GM21526 (cell line): ENCODE results near the gene SLC22A14.
"Not testable (repeated sequence)": the region's sequence is repeated elsewhere in the genome, so short reads cannot be mapped to it uniquely, and the experiment has no call there.

Experiments used
- ATAC-seq: cut with Tn5 transposase; IDR thresholded peaks from one replicate; pipeline ENCODE4 v1.9.1; 2021; ENCODE audit warnings: moderate library complexity; ENCODE audit not compliant: unreplicated experiment, low FRiP score

SLC22A14 gene

DNA sequence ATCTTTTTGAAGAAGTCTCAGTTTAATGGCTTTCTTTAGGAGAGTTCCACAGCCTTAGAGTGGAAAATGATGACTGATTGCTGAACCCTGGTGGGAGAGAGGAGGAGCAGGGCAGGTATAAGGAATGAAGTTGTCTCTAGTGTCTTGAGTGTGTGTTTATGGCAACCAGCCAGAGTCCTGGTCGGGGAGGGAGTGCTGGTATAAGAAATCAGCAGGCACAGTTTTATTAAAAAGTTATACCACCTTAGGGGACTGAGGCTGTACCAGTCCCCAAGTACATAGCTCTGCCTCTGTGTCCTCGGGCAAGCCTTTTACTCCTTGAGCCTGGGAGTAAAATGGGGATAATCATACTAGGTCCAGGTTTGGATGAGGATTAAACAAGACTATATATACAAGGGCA is 29.8 kb downstream of the SLC22A14 start:
- ATAC-seq = no peak

DNA sequence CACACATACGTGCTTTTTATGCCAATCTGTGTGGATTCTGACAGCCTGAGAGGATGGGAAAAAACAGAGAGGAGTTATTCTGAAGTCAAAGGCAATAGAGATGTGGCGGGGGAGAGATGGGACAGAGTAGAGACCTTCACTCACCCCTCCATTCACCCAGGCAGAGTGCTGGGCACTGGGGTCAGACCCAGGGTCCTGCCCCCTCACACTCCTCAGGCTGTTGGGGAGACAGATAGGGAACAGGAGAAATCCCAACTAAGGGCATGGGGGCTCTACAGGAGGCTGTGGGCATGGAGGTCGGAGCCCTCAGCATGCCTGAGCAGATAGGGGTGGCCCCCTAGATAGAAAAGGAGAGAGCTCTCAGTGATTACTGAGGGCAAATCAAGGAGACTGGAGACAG is 30.3 kb downstream of the SLC22A14 start:
- ATAC-seq = no peak

DNA sequence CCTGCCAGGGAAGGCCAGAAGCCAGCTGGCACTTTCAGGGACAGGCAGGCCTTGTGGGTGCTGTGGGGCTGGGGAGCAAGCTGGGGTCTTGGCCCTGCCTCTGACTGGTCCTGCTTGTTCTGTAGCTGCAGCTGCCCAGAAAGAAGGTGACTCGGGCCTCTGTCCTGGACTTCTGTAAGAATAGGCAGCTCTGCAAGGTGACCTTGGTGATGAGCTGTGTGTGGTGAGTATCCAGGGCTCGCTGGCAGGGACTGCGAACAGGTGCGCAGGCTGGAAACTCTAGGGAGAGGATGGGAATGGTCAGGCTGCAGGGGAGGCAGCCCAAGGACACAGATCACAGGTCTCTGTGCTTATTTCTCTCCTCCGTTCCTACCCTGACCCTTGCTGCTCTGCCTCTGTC is 31.2 kb downstream of the SLC22A14 start:
- ATAC-seq = no peak

DNA sequence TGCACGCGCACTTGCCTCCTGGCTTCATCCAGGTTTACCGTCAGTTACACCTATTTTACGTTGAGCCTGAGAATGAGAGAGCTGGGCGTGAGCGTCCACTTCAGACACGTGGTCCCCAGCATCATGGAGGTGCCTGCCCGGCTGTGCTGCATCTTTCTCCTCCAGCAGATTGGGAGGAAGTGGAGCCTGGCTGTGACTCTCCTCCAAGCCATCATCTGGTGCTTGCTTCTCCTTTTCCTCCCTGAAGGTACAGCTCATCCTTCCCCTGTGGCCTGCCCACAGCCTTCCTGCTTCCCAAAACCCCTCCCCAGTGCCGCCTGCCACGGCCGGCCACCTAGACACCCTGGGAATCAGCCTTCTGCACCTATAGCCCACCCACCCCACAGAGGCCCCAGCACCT is 31.6 kb downstream of the SLC22A14 start:
- ATAC-seq = no peak

DNA sequence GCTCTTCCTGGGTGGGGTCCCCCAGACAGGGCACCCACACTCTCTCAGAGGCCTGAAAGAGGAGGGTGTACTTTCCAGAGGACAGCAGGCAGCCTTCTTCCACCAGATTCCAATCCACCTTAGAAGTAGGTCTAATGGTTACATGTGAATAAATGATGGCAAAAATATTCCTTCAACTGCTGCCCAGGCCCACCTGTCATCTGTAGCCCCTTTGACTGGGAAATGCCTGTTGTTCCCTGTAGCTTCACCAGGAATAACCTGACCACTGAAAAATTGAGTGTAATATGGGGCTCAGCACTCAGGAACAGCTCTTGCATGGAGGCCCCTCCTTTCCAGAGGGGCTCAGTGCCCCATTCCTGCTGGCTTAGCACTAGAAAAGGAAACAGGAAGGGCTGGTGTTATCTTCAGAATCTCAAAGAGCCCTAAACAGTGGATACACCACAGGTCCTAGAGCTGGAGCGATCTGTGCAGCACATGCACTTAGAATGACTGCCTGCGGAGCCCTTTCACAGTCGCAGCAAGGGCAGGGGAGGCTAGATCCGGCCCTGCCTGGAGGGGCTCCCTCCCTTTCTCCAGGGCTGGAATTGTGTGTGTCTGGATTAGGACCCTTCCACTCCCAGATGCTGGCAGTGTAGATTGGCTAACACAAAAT is 32.1 kb downstream of the SLC22A14 start:
- no peak for ATAC-seq

DNA sequence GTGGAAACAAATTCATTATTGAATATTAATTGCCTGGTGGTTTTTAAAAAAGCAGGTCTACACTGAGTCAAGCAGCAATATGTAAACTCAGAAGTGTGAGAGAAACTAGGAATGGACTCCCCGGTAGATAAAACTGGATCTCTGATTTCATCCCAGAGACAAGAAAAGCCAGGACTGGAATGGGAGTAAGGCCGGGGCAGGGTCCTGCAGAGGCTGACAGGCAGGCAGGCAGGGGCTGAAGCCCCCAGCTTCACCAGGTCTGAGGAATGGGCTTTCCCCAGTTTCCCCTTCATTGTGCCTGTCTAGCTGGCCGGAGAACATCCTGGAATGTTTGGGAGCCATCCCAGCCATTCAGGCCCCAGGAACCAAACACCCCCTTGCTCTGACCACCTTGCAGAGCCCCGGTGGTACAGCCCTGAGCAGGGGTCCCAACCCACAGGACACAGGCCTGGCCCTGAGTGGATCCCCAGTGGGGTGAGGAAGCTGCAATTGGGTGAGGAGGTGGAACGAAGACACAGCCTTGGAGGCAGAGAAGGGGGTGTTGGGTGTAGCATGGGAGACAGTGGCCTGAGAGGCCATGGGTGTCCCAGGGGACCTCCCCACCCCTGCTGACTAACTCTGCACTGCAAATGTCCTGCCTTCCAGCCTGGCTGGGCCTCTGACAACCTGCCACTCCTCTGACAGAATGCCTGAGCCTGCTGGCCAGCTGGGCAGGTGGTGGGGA is 32.8 kb downstream of the SLC22A14 start:
- no peak for ATAC-seq

DNA sequence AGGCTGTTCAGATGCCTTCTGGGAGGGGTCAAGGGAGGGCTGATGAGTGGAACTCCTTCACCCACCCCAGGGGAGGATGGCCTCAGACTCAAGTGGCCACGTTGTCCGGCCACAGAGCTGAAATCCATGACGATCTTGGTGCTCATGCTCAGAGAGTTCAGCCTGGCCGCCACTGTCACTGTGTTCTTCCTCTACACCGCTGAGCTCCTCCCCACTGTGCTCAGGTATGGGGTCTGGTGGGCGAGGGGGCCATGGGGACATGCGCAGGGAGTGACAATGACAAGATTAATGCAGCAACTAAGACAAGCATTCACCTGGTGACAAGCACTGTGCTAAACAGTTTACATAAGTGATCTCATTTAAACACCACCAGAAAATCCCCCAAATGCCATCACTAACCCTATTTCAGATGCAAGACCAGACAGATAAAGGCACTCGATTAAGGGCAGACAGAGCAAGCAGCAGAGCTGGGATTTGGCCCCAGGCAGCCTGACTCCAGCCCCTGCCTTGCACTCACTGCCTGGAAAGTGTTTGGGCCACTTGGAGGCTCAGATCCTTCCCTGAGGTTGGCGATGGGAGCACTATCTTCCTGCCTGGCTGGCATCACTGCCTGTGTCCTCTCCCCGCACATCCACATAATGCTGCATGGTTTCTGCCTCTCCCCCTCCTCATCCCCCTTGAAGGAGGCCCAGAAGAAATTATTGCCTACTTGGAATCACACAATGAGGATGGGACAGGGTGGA is 33.6 kb downstream of the SLC22A14 start:
- ATAC-seq = no peak

DNA sequence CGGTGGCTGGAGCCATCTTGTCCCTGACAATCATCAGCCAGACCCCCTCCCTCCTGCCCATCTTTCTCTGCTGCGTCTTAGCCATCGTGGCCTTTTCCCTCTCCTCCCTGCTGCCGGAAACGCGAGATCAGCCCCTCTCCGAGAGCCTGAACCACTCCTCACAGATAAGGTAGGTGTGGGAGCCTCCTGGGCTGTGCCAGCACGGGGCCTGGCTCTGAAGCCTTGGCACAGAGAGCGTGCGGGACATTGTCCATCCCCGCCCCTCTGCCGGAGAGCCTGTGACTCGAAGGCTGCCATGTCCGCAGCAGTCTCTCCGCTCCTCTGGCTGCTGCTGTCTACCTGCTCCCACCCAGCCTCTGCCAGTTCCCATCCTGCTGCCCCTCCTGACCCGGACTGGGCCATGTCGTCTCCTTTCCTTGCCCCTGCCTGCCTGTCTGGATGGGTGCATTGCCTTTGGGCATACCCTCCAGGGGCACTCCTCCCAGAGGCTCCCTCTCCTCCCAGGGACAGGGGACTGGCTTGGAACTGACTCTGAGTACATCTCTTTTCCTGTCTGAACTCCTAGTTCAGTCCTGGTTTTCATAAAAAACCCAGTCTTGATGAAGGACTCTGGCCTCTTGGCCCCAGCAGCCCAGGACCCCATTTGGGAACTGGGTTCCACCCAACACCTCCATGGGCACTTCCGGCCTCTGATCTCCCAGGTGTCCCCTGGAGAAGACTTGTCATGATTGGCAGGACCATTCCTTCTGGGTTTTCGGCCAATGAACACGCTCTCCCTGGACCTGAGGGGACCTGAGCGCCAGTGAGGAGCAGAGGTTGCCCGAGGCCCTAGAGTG is 34.5 kb downstream of the SLC22A14 start:
- ATAC-seq = no peak

DNA sequence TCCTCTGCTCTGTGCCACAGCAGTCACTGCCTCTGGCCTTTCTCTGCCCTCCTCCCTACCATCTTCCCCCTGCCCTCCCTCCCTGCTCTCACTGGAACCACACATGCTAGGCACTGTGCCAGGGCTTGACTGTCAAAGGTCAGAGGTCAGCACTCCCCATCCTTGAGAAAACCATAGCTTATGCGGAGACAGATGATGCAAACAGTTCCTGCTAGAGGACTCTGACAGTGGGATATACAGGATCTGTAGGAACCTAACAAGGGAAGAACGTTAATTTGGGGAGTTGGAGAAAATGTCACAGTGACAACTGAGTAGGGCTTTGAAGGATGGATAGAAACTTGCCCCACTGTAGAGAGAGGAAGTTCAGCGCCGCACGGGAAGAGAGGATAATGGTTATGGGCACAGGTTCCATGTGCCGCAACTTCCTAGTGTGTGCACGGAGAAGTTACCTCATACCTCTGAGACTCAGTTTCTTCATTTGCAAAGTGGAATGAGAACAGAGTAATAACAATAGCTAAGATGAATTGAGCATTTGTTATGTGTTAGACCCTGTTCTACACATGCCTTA is 35.2 kb downstream of the SLC22A14 start:
- ATAC-seq = no peak

DNA sequence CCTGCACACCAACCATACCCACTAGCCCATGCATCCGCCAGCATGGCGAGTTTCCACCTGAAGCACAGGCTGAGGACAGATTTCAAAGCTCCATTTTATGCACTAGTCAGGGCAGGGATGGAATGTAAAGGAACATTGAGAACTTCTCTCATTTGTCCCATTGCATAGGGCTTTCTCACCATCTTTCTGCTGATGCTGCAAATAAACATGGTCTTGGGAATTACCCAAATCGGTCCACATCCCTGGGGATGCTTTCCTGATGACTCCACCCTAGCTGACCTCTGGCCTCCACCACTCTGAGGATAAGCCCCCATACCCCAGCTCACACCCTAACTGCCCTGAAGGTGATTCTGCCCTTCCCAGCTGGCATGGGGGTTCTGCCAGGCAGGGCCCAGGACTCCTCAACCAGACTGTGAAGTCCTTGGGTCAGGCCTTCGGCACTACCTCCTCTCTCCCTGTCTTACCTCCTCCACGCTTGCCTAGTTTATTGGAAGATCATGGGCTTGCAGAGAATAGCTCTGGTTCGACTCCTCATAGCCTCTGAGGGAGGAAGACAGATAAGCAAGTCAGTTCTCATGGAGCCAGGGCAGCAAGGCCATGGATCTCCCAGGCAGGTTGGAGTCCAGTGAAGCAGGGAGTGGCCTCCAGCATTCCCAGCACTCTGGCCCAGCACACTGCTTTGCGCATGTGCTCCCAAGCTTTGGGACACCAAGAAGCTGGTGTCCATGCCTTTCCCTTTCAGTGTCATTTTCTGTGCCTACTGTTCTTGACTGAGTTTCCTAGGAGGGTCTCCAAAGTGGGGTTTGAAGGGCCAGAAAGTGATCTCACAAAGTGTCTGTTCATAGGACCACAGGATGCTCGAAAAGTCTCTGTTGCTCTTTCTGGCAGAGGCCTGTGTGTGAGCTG is 36.9 kb downstream of the SLC22A14 start:
- ATAC-seq = no peak

DNA sequence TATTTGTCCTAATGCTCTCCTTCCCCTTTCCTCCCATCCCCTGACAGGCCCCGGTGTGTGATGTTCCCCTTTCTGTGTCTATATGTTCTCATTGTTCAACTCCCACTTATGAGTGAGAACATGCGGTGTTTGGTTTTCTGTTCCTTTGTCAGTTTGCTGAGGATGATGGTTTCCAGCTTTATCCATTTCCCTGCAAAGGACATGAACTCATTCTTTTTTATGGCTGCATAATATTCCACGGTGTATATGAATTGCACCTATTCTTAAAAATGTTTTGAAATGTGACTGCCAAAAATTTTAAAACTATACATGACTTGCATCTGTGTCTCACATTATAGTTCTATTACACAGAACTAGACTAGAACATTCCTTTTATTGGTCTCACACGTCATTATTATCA is 38.5 kb downstream of the SLC22A14 start:
- ATAC-seq = not testable (repeated sequence)

DNA sequence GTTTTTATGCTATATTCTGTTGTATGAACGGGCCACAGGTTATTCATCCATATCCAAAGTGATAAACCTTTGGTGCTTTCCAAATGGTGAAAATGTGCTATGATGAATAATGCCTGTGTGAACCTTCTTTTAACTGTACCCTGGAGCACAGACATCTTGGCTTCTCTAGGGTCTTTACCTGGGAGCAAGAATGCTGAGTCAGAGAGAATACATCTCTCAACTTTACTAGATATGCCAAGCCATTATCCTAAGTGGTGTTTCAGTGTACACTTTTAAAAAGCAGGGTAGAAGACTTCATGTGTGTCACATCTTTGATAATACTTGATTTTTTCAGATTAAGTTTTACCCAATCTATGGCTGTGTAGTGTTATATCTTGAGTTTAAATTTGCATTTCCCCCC is 41.0 kb downstream of the SLC22A14 start:
- ATAC-seq = no peak

DNA sequence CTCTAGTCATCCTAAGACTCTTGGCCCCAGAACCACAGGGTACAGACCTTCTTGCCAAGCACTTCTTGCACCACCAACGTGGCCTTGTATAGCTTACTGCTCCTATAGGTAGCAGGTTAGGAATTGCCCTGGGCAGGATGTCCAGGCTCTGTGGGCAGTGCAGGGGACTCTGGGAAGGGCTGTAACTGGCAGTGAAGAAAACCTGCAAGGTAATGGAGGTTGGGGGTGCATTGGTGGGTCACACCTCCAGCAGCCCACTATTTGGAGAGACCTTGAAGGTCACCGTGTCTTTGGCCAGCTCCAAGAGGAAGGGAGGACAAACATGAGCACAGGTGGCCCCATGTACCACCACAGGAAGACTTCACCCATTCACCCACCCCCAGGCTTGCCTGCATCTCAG is 43.2 kb downstream of the SLC22A14 start:
- no peak for ATAC-seq

DNA sequence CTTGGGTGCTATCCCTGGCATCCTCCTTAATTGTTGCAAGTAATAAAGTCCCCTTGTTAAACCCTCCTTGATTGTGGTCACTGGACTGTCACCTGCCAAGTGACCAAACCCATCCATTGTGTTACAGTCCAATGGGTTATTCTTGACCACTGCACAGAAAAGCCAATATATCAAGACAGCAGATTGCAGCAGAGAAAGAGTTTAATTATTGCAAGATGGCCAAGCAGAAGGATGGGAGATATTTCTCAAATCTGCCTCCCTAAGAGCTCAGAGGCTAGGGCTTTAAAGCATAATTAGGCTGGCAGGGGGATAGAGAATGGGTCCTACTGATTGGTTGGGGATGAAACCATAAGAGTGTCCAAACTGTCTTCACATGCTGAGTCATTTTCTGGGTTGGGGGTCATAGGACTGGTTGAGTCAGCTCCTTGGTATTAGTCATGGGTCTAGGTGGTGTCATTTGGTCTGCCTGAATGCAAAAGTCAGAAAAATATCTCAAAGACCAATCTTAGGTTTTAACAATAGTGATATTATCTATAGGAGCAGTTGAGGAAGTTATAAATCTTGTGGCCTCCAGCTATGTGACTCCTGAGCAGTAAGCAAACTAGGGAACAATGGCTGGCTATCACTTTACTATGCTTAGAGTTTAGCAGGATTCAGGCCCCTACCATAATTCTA is 45.4 kb downstream of the SLC22A14 start:
- no peak for ATAC-seq

DNA sequence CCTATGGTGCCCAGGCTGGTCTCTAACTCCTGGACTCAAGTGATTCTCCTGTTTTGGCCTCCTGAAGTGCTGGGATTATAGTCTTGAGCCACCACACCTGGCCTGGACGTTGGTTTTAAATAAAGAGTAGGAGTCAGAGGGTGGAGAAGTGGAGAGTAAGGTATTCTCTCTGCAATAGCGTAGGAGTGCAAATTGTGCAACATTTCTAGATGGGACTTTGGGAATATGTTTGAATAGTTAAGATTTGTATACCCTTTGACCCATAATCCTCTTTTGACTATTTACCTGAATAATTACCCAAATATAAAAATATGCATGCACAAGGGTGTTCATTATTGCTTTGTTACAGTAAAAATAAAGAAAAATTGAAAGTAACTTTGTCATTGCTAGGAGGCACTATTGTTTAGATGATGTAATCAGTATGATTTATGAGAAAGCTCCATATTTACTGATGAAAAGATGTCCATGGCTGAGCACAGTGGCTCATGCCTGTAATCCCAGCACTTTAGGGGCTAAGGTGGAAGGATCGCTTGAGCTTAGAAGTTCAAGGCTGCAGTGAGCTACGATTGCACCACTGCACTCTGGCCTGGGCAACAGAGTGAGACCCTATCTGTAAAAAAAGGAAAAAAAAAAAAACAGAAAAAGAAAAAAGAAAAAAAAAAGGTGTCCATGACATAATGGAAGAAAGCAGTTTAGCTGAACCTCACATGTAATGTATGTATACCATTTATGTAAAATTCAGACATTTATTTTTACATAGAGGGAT is 49.3 kb downstream of the SLC22A14 start:
- no peak for ATAC-seq

DNA sequence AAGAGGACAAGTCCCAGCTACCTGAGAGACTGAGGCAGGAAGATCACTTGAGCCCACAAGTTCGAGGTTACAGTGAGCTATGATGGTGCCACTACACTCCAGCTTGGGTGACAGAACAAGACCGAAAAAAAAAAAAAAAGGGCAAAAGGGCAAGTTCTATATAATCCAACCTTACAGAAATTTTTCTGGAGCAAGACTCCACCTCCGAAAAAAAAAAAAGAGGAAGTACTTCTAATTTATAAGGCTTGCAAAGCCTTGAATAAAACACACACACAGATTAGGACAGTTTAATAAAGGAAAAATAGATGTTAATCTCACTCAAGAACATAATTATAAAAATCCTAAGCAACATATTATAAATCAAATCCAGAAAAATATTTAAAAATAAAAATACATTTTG is 50.1 kb downstream of the SLC22A14 start:
- ATAC-seq = no peak

DNA sequence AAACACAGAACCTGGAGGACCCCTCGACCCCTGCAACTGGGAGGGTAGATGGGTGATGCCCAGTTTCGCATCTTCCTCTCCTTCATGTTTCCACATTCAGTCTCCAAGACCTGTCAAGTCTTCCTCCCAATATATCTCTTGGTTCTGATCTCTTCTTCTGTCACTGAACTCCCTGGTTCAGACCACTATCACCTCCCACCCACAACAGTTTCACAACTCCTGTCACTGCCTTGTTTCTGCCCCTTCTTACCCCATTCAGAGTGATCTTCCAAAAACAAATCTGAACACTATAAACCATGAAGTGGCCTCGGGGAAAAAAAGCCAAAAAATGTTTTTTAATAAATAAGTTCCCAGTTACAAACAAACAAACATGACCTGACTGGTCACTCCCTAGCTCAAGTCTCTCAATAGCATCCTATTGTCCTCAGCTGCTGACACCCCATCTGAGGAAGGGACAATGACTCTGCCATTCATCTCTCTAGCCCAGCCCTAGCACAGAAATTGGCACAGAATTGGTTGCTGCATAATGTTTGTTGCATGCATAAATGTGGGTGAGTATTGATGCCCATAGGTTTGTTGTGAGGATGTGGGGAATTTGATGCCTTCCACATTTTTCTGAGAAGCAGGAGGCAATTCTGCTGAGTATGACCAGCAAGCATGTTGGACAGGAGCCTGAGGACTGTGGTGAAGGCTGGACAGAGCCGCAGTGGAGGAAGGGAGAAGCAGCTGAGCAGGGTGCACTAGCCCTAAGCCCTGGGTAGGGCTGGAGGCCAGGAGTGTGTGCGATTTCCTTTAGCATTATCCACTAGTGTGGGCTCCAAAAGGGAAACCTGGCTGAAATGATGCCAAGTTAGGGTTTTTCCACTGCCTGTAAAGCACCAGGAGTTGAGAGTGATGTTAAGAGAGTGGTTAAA is 52.3 kb downstream of the SLC22A14 start:
- ATAC-seq = no peak
